Measurements from ENCODE around the gene DEAF1. TPM values are rescaled to one million over a fixed set of nuclear protein-coding genes. Genes with fewer than 3 reads are reported as not detected.

Gene DEAF1
- total RNA-seq, 1 experiment from 2014 or later: 50.6 TPM

DNA sequence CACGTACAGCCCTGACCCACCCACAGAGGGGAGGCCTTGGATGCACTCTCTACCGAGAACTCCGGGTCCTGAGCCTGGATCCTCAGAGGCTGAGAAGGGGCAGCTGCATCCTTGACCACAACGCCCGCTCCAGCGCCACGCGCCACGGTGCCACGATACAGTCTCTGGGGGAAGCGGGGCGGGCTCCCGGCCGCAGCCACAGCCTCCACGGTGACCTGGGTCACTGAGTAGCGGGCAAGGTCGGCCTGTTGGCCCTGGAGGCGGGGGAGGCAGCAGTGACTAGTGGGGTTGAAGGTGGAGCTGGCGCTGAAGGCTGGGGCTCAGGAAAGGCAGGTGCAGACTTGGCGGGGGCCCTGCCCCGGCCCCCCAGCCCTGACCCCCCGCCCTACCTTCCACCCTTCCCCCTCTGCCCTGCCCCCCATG, 75.4 kb downstream of the DEAF1 start:
- H3K4me3 Mint-ChIP-seq (ENCODE audit: unreplicated experiment): no peak overlapping the region
- intact Hi-C loops (cut with micrococcal nuclease; ENCODE audit: unreplicated experiment): loop anchor here (5.0 kb wide), 1 partner anchor 52 kb away; no protein-coding TSS in a partner anchor
- DNase-seq: no peak
- H3K9me3 ChIP-seq: no peaks in the 10 kb centered on the region
- H3K4me3 ChIP-seq (ENCODE audit: low read depth, low read length): no peak overlapping the region
- ChIA-PET POLR2A (no interaction called here), CTCF (no interaction called here)
- H3K36me3 ChIP-seq (ENCODE audit: control insufficient read depth, insufficient read depth, low read length): peaks cover 1% of the 10 kb centered on the region
- H3K36me3 Mint-ChIP-seq (ENCODE audit: insufficient read depth, unreplicated experiment): peaks cover 82% of the 10 kb centered on the region
- peaks cover 23% of the 10 kb centered on the region for H3K4me1 ChIP-seq
- TF ChIP-seq, protein P1, sequence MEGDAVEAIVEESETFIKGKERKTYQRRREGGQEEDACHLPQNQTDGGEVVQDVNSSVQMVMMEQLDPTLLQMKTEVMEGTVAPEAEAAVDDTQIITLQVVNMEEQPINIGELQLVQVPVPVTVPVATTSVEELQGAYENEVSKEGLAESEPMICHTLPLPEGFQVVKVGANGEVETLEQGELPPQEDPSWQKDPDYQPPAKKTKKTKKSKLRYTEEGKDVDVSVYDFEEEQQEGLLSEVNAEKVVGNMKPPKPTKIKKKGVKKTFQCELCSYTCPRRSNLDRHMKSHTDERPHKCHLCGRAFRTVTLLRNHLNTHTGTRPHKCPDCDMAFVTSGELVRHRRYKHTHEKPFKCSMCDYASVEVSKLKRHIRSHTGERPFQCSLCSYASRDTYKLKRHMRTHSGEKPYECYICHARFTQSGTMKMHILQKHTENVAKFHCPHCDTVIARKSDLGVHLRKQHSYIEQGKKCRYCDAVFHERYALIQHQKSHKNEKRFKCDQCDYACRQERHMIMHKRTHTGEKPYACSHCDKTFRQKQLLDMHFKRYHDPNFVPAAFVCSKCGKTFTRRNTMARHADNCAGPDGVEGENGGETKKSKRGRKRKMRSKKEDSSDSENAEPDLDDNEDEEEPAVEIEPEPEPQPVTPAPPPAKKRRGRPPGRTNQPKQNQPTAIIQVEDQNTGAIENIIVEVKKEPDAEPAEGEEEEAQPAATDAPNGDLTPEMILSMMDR (IDR thresholded peaks at IDR 0.05; ENCODE audit: insufficient read depth in 1 of 2, low read depth in 1 of 2, low read length in 1 of 2, severe bottlenecking in 1 of 2, unreplicated experiment in 1 of 2): no peak
- no peaks in the 10 kb centered on the region for H3K27me3 Mint-ChIP-seq (ENCODE audit: insufficient read depth, unreplicated experiment)
- no peak overlapping the region for H3K27ac Mint-ChIP-seq (ENCODE audit: unreplicated experiment)
- BruUV-seq (replicated peaks): no TSS peak
- no peaks in the 10 kb centered on the region for H3K27me3 ChIP-seq (replicated peaks; ENCODE audit: control insufficient read depth, insufficient read depth, low read length)
- no peaks in the 10 kb centered on the region for H3K9me3 Mint-ChIP-seq (ENCODE audit: unreplicated experiment)
- no peaks in the 10 kb centered on the region for H3K4me1 Mint-ChIP-seq (ENCODE audit: low read depth, unreplicated experiment)

DNA sequence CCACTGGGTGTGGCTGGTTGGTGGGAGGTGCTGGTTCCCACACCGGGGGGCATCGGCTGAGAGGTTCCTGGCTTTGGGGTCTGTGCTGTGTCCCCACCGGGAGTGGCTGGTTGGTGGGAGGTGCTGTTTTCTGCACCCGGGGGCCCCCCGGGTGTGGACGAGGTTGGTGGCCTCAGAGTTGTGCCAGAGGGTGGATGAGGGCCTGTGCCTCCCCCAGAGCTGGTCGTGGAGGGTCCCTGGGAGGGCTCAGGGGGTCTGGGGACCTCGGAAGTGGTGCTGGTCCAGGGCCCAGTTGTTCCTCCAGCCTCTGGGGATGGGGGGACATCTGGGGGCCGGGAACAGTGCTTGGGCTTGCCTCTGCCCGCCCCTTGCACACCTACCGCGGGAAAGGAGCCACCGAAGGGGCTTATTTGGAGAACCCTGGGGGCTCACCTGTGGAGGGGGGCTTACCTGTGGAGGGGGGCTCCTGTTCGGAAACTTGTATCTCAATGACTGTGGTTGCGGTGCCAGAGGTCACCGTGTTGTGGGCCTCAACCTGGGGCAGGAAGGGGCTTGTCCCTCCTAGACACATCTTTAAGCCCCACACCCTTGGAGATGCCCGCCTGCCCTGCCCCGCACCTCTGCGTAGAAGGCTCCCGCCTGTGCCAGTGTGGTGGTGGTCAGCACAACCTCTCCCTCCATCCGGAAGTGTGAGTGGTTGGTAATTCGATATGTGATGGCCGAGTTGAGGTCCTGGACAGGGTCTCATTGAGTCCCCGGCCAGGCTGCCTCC, 76.0 kb downstream of the DEAF1 start:
- intact Hi-C loops (cut with micrococcal nuclease; ENCODE audit: unreplicated experiment): loop anchor here (5.0 kb wide), 1 partner anchor 52 kb away; no protein-coding TSS in a partner anchor
- peaks cover 1% of the 10 kb centered on the region for H3K36me3 ChIP-seq (ENCODE audit: control insufficient read depth, insufficient read depth, low read length)
- CTCF ChIA-PET: no interaction called here

DNA sequence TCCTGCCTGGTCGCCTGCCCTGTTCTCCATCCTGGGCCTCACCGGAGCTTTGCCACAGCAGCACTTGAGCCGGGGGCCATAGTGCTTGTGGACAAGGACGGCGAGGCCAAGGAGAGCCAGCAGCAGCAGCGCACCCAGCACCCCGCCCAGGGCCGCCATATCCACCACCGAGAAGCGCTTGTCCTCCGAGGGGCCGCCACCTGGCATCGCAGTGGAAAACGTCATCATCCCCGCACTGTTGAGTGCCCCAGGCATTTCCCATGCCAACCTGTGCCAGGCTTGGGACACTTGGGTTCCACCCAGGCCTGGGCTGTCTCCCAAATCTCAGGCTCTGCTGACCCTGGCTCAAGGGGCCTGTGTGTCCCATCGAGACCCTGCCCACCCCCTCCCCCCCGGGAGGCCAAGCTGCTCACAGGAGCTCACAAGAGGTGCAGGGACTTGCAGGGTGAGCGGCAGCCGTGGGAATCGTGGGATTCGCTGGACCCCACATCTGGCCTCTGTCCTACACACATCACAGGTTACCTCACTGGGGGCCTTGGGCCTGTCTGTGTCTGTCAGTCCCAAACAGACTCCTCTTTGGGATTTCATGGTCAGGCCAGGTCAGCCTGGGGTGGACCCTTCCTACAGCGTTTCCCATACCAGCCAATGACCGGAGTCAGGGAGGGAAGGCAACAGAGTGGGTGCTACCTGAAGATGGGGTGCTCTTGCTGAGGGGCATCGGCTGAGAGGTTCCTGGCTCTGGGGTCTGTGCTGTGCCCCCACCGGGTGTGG, 76.9 kb downstream of the DEAF1 start:
- H3K9me3 ChIP-seq: no peaks in the 10 kb centered on the region
- ChIA-PET CTCF (no interaction called here), POLR2A (interaction anchor here (0.6 kb wide), 1 partner anchor 42 kb away, joined by 5 read pairs; no protein-coding TSS in a partner anchor)
- H3K27me3 ChIP-seq (replicated peaks; ENCODE audit: control insufficient read depth, insufficient read depth, low read length): no peaks in the 10 kb centered on the region
- peak overlapping the region; percentile 22 for H3K27ac Mint-ChIP-seq (ENCODE audit: unreplicated experiment)
- TF ChIP-seq, protein P1 (IDR thresholded peaks at IDR 0.05; ENCODE audit: insufficient read depth in 1 of 2, low read depth in 1 of 2, low read length in 1 of 2, severe bottlenecking in 1 of 2, unreplicated experiment in 1 of 2): no peak
- H3K4me1 ChIP-seq: peaks cover 27% of the 10 kb centered on the region
- H3K36me3 Mint-ChIP-seq (ENCODE audit: insufficient read depth, unreplicated experiment): peaks cover 87% of the 10 kb centered on the region
- H3K4me3 ChIP-seq (ENCODE audit: low read depth, low read length): no peak overlapping the region
- no TSS peak for BruUV-seq (replicated peaks)
- H3K4me1 Mint-ChIP-seq (ENCODE audit: low read depth, unreplicated experiment): peaks cover 5% of the 10 kb centered on the region
- H3K4me3 Mint-ChIP-seq (ENCODE audit: unreplicated experiment): no peak overlapping the region
- H3K9me3 Mint-ChIP-seq (ENCODE audit: unreplicated experiment): no peaks in the 10 kb centered on the region
- no peak for DNase-seq
- H3K36me3 ChIP-seq (ENCODE audit: control insufficient read depth, insufficient read depth, low read length): peaks cover 2% of the 10 kb centered on the region
- intact Hi-C loops (cut with micrococcal nuclease; ENCODE audit: unreplicated experiment): loop anchor here (5.0 kb wide), 1 partner anchor 51 kb away; no protein-coding TSS in a partner anchor
- H3K27me3 Mint-ChIP-seq (ENCODE audit: insufficient read depth, unreplicated experiment): no peaks in the 10 kb centered on the region

More for the DNA sequence above, 76.0 kb downstream of the DEAF1 start:
- H3K27me3 Mint-ChIP-seq (ENCODE audit: insufficient read depth, unreplicated experiment): no peaks in the 10 kb centered on the region
- peak overlapping the region; percentile 22 for H3K27ac Mint-ChIP-seq (ENCODE audit: unreplicated experiment)
- no peak overlapping the region for H3K4me3 Mint-ChIP-seq (ENCODE audit: unreplicated experiment)
- no TSS peak for BruUV-seq (replicated peaks)
- no peaks in the 10 kb centered on the region for H3K27me3 ChIP-seq (replicated peaks; ENCODE audit: control insufficient read depth, insufficient read depth, low read length)
- peaks cover 83% of the 10 kb centered on the region for H3K36me3 Mint-ChIP-seq (ENCODE audit: insufficient read depth, unreplicated experiment)
- H3K4me1 ChIP-seq: peaks cover 23% of the 10 kb centered on the region
- H3K4me3 ChIP-seq (ENCODE audit: low read depth, low read length): no peak overlapping the region
- H3K4me1 Mint-ChIP-seq (ENCODE audit: low read depth, unreplicated experiment): peaks cover 5% of the 10 kb centered on the region
- DNase-seq: no peak
- H3K9me3 ChIP-seq: no peaks in the 10 kb centered on the region
- POLR2A ChIA-PET: no interaction called here
- TF ChIP-seq, protein P1 (IDR thresholded peaks at IDR 0.05; ENCODE audit: insufficient read depth in 1 of 2, low read depth in 1 of 2, low read length in 1 of 2, severe bottlenecking in 1 of 2, unreplicated experiment in 1 of 2): no peak
- H3K9me3 Mint-ChIP-seq (ENCODE audit: unreplicated experiment): no peaks in the 10 kb centered on the region

Measured in Caco-2 (cell line).